ENCODE data around the gene ALG2. TPM values are rescaled to one million over a fixed set of nuclear protein-coding genes. Genes with fewer than 3 reads are reported as not detected.
A peak's percentile ranks its signal among the peaks of the same experiment; 100 is the strongest.

Gene ALG2
- 10 to 100 TPM; 52.1 to 58.6 TPM for total RNA-seq

DNA sequence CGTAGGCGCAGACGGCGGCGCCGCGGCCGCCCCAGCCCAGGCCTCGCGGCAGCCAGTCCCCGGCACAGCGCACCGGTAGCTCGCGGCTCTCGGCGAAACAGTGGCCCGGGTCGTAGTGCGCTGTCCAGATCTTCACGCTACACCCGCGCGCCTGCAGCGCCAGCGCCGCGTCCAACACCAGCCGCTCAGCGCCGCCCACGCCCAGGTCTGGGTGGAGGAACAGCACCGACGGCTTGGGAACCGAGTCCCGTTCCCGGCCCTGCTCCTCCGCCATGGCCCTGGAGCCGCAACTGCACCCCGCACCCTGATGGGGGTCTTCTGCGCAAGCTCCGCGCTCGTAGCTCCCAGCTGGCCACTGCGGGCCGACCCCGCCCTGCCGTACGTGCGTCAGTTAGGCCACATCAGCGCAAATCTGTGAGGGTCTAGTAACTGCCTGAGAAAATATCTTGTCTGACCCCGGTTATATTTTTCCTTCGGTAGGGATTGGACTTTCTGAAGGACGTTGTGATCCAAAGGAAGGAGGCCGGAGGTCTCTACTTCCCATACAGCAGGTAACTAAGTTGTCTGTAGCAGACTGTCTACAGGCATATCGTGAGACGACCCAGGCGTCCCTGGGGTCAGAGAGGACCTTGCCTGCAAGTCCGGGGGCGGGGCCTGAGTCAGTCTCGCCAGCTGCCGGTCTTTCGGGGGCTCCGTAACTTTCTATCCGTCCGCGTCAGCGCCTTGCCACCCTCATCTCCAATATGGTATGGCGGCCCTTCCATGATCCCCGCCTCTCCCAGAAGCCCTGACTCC, at the start of gene ALG2, which contains the start of gene SEC61B:
ALG2 (minus strand) TSS at position 322 of the 795 bp plus-strand sequence; CDS start at position 274, 48 bp downstream.
SEC61B (plus strand) TSS at position 662 of the 795 bp plus-strand sequence; CDS start at position 744, 82 bp downstream.
- peaks cover 0 to 2% of the 10 kb centered on the region in 2 donors for H3K36me3 ChIP-seq (replicated peaks in 1 of 2; ENCODE audit: insufficient read depth in 1 of 2, low read depth in 2 of 2)
- TF ChIP-seq, protein P1, sequence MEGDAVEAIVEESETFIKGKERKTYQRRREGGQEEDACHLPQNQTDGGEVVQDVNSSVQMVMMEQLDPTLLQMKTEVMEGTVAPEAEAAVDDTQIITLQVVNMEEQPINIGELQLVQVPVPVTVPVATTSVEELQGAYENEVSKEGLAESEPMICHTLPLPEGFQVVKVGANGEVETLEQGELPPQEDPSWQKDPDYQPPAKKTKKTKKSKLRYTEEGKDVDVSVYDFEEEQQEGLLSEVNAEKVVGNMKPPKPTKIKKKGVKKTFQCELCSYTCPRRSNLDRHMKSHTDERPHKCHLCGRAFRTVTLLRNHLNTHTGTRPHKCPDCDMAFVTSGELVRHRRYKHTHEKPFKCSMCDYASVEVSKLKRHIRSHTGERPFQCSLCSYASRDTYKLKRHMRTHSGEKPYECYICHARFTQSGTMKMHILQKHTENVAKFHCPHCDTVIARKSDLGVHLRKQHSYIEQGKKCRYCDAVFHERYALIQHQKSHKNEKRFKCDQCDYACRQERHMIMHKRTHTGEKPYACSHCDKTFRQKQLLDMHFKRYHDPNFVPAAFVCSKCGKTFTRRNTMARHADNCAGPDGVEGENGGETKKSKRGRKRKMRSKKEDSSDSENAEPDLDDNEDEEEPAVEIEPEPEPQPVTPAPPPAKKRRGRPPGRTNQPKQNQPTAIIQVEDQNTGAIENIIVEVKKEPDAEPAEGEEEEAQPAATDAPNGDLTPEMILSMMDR (IDR thresholded peaks at IDR 0.05) = peak in 4 of 7 experiments; percentile 18 to 26 (median 23)
- peak; percentile 82 to 96 (median 94) for TF ChIP-seq POLR2A (IDR thresholded peaks at IDR 0.05)
- H3K9me3 ChIP-seq = no peaks in the 10 kb centered on the region
- peaks cover 75% of the 10 kb centered on the region for H3K4me1 ChIP-seq
- 0 to 1% methylated on average over 16 to 62 of the region's 70 CpGs for WGBS, 2 donors
- ATAC-seq (peak; percentile 94), DNase-seq (peak; percentile 94 to 96 (median 96))
- intact Hi-C loops (cut with DNase I) = loop anchor here (10.0 kb wide), 1 partner anchor 603 kb away; the partner anchor contains the start of gene NR4A3
- H3K27me3 ChIP-seq = no peaks in the 10 kb centered on the region
- peak within 1 kb of the TSS; percentile 94 to 99 (median 96) for H3K27ac ChIP-seq
- H3K4me3 ChIP-seq = peak within 1 kb of the TSS; percentile 88 to 98

- ATAC-seq (no peak), DNase-seq (no peak)
- Histone ChIP-seq H3K4me1 (peaks cover 9% of the 10 kb centered on the region), H3K27me3 (no peaks in the 10 kb centered on the region), H3K36me3 (replicated peaks in 1 of 2; ENCODE audit: insufficient read depth in 1 of 2, low read depth in 2 of 2) (no peaks in the 10 kb centered on the region), H3K4me3 (no peak overlapping the region), H3K9me3 (no peaks in the 10 kb centered on the region), H3K27ac (no peak overlapping the region)
- WGBS, 2 donors = 62 to 67% methylated on average over 3 of the region's 3 CpGs
- intact Hi-C loops (cut with DNase I) = no loop called here
- TF ChIP-seq POLR2A (IDR thresholded peaks at IDR 0.05) = no peak
- TF ChIP-seq, protein P1 (IDR thresholded peaks at IDR 0.05) = no peak
These were observed 48.7 kb upstream of the ALG2 start for GRCh38 chr9:99270491-99270890.

DNA sequence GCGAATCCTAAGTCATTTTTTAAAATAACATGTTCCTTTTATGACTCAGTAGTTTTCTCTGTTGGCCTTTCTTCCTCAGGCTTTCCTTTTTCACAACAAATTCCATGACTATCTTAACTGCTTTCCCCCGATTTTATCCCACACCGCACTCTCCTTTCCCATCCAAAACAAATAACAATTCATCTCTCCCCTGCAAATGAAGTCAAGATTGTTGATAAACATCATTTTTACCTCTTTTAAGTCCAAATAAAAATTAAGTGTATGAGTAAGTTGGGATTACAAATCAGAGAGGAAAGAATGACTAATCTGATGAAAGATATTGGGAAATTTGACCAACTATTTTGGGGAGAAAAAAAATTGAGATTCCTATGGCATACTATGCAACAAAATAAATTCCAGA, 47.7 kb upstream of the ALG2 start:
- no peak for ATAC-seq
- WGBS, 2 donors = 65 to 71% methylated on average over 3 of the region's 3 CpGs
- no peak overlapping the region for H3K27ac ChIP-seq
- no peak overlapping the region for H3K4me3 ChIP-seq
- H3K9me3 ChIP-seq = no peaks in the 10 kb centered on the region
- peaks cover 9% of the 10 kb centered on the region for H3K4me1 ChIP-seq
- H3K27me3 ChIP-seq = no peaks in the 10 kb centered on the region
- TF ChIP-seq POLR2A (IDR thresholded peaks at IDR 0.05) = no peak
- TF ChIP-seq, protein P1 (IDR thresholded peaks at IDR 0.05) = no peak
- intact Hi-C loops (cut with DNase I) = no loop called here
- DNase-seq = no peak
- H3K36me3 ChIP-seq (replicated peaks in 1 of 2; ENCODE audit: insufficient read depth in 1 of 2, low read depth in 2 of 2) = no peaks in the 10 kb centered on the region

DNA sequence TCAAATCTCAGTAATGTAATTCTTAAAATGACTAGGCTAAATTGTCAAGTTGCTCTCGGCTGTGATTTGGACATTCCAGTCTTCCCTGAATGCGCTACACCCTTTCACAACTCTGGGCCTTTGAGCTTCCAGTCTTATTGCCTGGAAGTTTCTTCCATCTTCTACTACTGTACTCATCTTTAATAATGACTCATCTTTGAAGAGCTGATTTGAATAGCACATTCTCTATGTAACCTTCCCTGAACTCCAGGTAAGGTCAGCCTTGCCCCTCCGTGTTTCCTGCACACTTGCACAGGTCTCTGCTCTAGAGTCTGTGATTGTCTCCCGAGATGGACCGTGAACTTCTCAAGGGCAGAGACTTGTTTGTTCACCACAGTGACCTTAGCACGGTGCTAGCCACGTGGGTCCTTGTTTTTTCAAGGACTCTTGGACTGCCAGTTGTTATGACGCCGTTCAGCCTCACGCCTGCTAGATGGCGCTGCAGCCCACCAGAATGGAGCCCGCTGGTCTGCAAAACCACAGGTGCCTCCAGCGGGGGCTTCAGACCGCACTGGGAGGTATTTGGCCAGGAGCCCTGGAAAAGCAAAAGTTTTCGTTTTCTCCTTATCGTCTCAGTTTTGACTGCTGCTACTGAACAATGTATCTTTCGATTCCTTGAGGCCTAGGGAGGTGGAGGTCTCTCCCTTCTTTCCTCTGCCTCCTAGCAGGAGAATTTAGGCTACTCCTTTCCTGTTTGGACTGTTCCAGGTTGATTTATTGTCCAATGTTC, 44.7 kb upstream of the ALG2 start:
- Histone ChIP-seq H3K36me3 (replicated peaks in 1 of 2; ENCODE audit: insufficient read depth in 1 of 2, low read depth in 2 of 2) (no peaks in the 10 kb centered on the region), H3K27ac (no peak overlapping the region), H3K9me3 (no peaks in the 10 kb centered on the region), H3K27me3 (no peaks in the 10 kb centered on the region), H3K4me3 (no peak overlapping the region), H3K4me1 (peaks cover 9% of the 10 kb centered on the region)
- DNase-seq (peak; percentile 72 to 86 (median 74)), ATAC-seq (peak; percentile 94)
- TF ChIP-seq POLR2A (IDR thresholded peaks at IDR 0.05) = no peak
- TF ChIP-seq, protein P1 (IDR thresholded peaks at IDR 0.05) = peak; percentile 63 to 82 (median 71)
- 12 to 13% methylated on average over 17 of the region's 17 CpGs for WGBS, 2 donors
- intact Hi-C loops (cut with DNase I) = no loop called here
